GM23338 (cell line): ENCODE results near the gene ANTXR2. TPM values are rescaled to one million over a fixed set of nuclear protein-coding genes. Genes with fewer than 3 reads are reported as not detected.

ENCODE experiments used
- ATAC-seq: fragments of 200-7000 bp; cut with Tn5 transposase; 3 replicates; pipeline ENCODE4 v1.9.1; 2020
- DNase-seq: peaks from one replicate; pipeline ENCODE4 v3.0.0-alpha.2; 2015; ENCODE audit warnings: low spot score
- H2AFZ ChIP-seq: fragments of 200-600 bp; sonication (generic); 2 replicates; pipeline ENCODE4 v1.8.0; 2016; ENCODE audit warnings: antibody characterized with exemption, mild to moderate bottlenecking, moderate library complexity
- H3F3A ChIP-seq: fragments of 200-600 bp; sonication (generic); replicated peaks from 2 replicates; pipeline ENCODE4 v1.8.0; 2017; ENCODE audit warnings: antibody characterized with exemption, mixed run types, low read depth
- H3K27ac ChIP-seq: fragments of 200-600 bp; sonication (generic); 2 replicates; pipeline ENCODE4 v1.6.1; 2016; ENCODE audit warnings: low read depth
- H3K27me3 ChIP-seq: fragments of 200-600 bp; sonication (generic); 2 replicates; pipeline ENCODE4 v1.8.0; 2016; ENCODE audit warnings: mild to moderate bottlenecking, mixed run types, moderate library complexity; ENCODE audit not compliant: insufficient read depth
- H3K36me3 ChIP-seq: fragments of 200-600 bp; sonication (generic); 2 replicates; pipeline ENCODE4 v1.8.0; 2016; ENCODE audit warnings: mild to moderate bottlenecking; ENCODE audit not compliant: insufficient read depth
- H3K4me1 ChIP-seq: fragments of 200-600 bp; sonication (generic); 2 replicates; pipeline ENCODE4 v1.8.0; 2016; ENCODE audit warnings: mild to moderate bottlenecking, moderate library complexity; ENCODE audit not compliant: insufficient read depth
- H3K4me2 ChIP-seq: fragments of 200-600 bp; sonication (generic); 2 replicates; pipeline ENCODE4 v1.7.1; 2017; ENCODE audit warnings: mixed run types
- H3K4me3 ChIP-seq: fragments of 200-600 bp; sonication (generic); 2 replicates; pipeline ENCODE4 v1.6.1; 2016; ENCODE audit warnings: mixed run types
- H3K79me2 ChIP-seq: fragments of 200-600 bp; sonication (generic); replicated peaks from 2 replicates; pipeline ENCODE4 v1.8.0; 2017; ENCODE audit warnings: mild to moderate bottlenecking; ENCODE audit not compliant: insufficient read depth
- H3K9me2 ChIP-seq: fragments of 200-600 bp; sonication (generic); 2 replicates; pipeline ENCODE4 v1.8.0; 2017; ENCODE audit not compliant: insufficient read depth
- H4K20me1 ChIP-seq: fragments of 200-600 bp; sonication (generic); replicated peaks from 2 replicates; pipeline ENCODE4 v1.8.0; 2017; ENCODE audit warnings: mild to moderate bottlenecking; ENCODE audit not compliant: insufficient read depth
- H3K27ac Mint-ChIP-seq: 2 replicates; pipeline ENCODE4 v1.8.0; 2020; ENCODE audit warnings: inconsistent platforms, mild to moderate bottlenecking, moderate library complexity, mixed read lengths
- H3K27me3 Mint-ChIP-seq: 3 replicates; pipeline ENCODE4 v1.8.0; 2022; ENCODE audit warnings: low read depth, mild to moderate bottlenecking, moderate library complexity, mixed read lengths, inconsistent platforms; ENCODE audit not compliant: insufficient read depth, poor library complexity
- H3K36me3 Mint-ChIP-seq: 3 replicates; pipeline ENCODE4 v1.8.0; 2021; ENCODE audit warnings: low read depth, mild to moderate bottlenecking, inconsistent platforms, moderate library complexity, mixed read lengths
- H3K4me1 Mint-ChIP-seq: 3 replicates; pipeline ENCODE4 v1.8.0; 2020; ENCODE audit warnings: mild to moderate bottlenecking, inconsistent platforms, mixed read lengths
- H3K4me3 Mint-ChIP-seq: 3 replicates; pipeline ENCODE4 v1.8.0; 2021; ENCODE audit warnings: moderate library complexity, mild to moderate bottlenecking, inconsistent platforms, mixed read lengths
- H3K9me3 Mint-ChIP-seq: 3 replicates; pipeline ENCODE4 v1.8.0; 2020; ENCODE audit warnings: moderate library complexity, mild to moderate bottlenecking, inconsistent platforms, mixed read lengths
- CREB1 ChIP-seq: fragments of 250-450 bp; sonication (Bioruptor Pico); IDR thresholded peaks from 2 replicates; pipeline ENCODE4 v1.5.0; 2020; ENCODE audit warnings: low read depth, mild to moderate bottlenecking, moderate library complexity
- EZH2 ChIP-seq: fragments of 200-600 bp; sonication (generic); IDR thresholded peaks from one replicate; pipeline ENCODE4 v1.8.0; 2017; ENCODE audit warnings: antibody characterized with exemption, mild to moderate bottlenecking, low read depth; ENCODE audit not compliant: unreplicated experiment
- EZH2phosphoT487 ChIP-seq: fragments of 200-600 bp; sonication (generic); IDR thresholded peaks from one replicate; pipeline ENCODE4 v1.8.1; 2018; ENCODE audit warnings: antibody characterized with exemption; ENCODE audit not compliant: unreplicated experiment
- JUNB ChIP-seq: IDR thresholded peaks from one replicate; pipeline ENCODE4 v1.6.1; 2016; ENCODE audit warnings: antibody characterized with exemption; ENCODE audit not compliant: unreplicated experiment
- ZNF114 ChIP-seq: fragments of 250-450 bp; sonication (Bioruptor Pico); IDR thresholded peaks from 2 replicates; pipeline ENCODE4 v1.5.0; 2020; ENCODE audit warnings: mild to moderate bottlenecking, moderate library complexity
- polyA plus RNA-seq: library from polyadenylated mRNA; unstranded; fragments of >200 nt; fragmentation: Nextera tagmentation; extraction: Ambion mirVana; gene quantifications from 2 replicates; pipeline ENCODE4 v1.2.1, GENCODE V29; 2016
- total RNA-seq: library from RNA; depleted of rRNA; stranded (reverse); fragments of >200 nt; shearing (Covaris generic); gene quantifications from 2 replicates; pipeline ENCODE4 v1.2.3, GENCODE V29; 2014
- TF ChIP-seq, protein P1 (sequence below), 2 experiments: fragments of 200-600 bp in 1 of 2; sonication (generic) in 1 of 2; conservative IDR thresholded peaks; 2 replicates each; pipeline versions ENCODE4 v1.5.1 to v1.6.1; 2016 to 2017; ENCODE audit warnings: antibody characterized with exemption in 2 of 2, low read depth in 2 of 2, mild to moderate bottlenecking in 2 of 2, moderate library complexity in 1 of 2
- TF ChIP-seq, protein P2 (sequence below): IDR thresholded peaks from one replicate; pipeline ENCODE4 v1.6.1; 2018; ENCODE audit warnings: antibody characterized with exemption; ENCODE audit not compliant: unreplicated experiment
- TF ChIP-seq, protein P3 (sequence below): IDR thresholded peaks from 2 replicates; pipeline ENCODE4 v1.6.1; 2016; ENCODE audit warnings: antibody characterized with exemption
- TF ChIP-seq, protein P4 (sequence below): fragments of 250-450 bp; sonication (Bioruptor Pico); IDR thresholded peaks from 2 replicates; pipeline ENCODE4 v1.5.0; 2020; ENCODE audit warnings: mild to moderate bottlenecking, moderate library complexity

Gene ANTXR2
- total and polyA plus RNA-seq, 2 experiments from 2014 or later: 2.0 to 5.3 TPM

- TF ChIP-seq, protein P1, sequence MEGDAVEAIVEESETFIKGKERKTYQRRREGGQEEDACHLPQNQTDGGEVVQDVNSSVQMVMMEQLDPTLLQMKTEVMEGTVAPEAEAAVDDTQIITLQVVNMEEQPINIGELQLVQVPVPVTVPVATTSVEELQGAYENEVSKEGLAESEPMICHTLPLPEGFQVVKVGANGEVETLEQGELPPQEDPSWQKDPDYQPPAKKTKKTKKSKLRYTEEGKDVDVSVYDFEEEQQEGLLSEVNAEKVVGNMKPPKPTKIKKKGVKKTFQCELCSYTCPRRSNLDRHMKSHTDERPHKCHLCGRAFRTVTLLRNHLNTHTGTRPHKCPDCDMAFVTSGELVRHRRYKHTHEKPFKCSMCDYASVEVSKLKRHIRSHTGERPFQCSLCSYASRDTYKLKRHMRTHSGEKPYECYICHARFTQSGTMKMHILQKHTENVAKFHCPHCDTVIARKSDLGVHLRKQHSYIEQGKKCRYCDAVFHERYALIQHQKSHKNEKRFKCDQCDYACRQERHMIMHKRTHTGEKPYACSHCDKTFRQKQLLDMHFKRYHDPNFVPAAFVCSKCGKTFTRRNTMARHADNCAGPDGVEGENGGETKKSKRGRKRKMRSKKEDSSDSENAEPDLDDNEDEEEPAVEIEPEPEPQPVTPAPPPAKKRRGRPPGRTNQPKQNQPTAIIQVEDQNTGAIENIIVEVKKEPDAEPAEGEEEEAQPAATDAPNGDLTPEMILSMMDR (conservative IDR thresholded peaks at IDR 0.05; ENCODE audit: low read depth in 2 of 2): no peak
- TF ChIP-seq, protein P2, sequence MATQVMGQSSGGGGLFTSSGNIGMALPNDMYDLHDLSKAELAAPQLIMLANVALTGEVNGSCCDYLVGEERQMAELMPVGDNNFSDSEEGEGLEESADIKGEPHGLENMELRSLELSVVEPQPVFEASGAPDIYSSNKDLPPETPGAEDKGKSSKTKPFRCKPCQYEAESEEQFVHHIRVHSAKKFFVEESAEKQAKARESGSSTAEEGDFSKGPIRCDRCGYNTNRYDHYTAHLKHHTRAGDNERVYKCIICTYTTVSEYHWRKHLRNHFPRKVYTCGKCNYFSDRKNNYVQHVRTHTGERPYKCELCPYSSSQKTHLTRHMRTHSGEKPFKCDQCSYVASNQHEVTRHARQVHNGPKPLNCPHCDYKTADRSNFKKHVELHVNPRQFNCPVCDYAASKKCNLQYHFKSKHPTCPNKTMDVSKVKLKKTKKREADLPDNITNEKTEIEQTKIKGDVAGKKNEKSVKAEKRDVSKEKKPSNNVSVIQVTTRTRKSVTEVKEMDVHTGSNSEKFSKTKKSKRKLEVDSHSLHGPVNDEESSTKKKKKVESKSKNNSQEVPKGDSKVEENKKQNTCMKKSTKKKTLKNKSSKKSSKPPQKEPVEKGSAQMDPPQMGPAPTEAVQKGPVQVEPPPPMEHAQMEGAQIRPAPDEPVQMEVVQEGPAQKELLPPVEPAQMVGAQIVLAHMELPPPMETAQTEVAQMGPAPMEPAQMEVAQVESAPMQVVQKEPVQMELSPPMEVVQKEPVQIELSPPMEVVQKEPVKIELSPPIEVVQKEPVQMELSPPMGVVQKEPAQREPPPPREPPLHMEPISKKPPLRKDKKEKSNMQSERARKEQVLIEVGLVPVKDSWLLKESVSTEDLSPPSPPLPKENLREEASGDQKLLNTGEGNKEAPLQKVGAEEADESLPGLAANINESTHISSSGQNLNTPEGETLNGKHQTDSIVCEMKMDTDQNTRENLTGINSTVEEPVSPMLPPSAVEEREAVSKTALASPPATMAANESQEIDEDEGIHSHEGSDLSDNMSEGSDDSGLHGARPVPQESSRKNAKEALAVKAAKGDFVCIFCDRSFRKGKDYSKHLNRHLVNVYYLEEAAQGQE: no peak
- no peak for TF ChIP-seq ZNF114 (CRISPR knock-in tag)
- TF ChIP-seq EZH2phosphoT487: no peak
- TF ChIP-seq EZH2: no peak
- TF ChIP-seq CREB1 (CRISPR knock-in tag): no peak
- TF ChIP-seq, protein P3, sequence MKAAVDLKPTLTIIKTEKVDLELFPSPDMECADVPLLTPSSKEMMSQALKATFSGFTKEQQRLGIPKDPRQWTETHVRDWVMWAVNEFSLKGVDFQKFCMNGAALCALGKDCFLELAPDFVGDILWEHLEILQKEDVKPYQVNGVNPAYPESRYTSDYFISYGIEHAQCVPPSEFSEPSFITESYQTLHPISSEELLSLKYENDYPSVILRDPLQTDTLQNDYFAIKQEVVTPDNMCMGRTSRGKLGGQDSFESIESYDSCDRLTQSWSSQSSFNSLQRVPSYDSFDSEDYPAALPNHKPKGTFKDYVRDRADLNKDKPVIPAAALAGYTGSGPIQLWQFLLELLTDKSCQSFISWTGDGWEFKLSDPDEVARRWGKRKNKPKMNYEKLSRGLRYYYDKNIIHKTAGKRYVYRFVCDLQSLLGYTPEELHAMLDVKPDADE: no peak
- ATAC-seq: no peak
Observed at GRCh38 chr4:80103629-80104028, 30.6 kb upstream of the ANTXR2 start.

DNA sequence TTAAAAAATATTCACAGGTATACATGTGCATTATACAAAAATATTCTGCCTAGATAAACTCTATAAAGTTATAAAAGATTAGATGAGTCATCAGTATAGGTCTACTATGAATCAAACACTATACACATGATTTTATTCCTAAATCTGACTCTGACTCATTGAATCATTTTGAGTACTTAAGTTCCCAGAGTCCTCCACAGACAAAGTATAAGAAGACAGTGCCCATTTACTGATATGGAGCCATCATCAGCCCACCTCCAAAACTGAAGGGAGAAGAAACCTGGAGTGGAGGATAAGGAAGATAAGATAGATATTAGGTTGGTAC lies 28.7 kb upstream of the ANTXR2 start:
- Histone ChIP-seq H3K27me3 (no peaks in the 10 kb centered on the region), H3F3A (no peaks in the 10 kb centered on the region), H3K27ac (no peak overlapping the region), H3K36me3 (no peaks in the 10 kb centered on the region), H2AFZ (no peak overlapping the region; the same call in 1 of the 2 replicates), H3K4me1 (no peaks in the 10 kb centered on the region), H3K4me2 (no peak overlapping the region), H4K20me1 (no peaks in the 10 kb centered on the region), H3K9me2 (no peaks in the 10 kb centered on the region), H3K4me3 (no peak overlapping the region), H3K79me2 (no peaks in the 10 kb centered on the region)
- no peaks in the 10 kb centered on the region for H3K4me1 Mint-ChIP-seq
- DNase-seq: no peak
- no peak overlapping the region for H3K27ac Mint-ChIP-seq
- peaks cover 5% of the 10 kb centered on the region; the same call in 2 of the 3 replicates for H3K36me3 Mint-ChIP-seq
- no peak for ATAC-seq
- H3K9me3 Mint-ChIP-seq: peaks cover 6% of the 10 kb centered on the region
- no peak overlapping the region for H3K4me3 Mint-ChIP-seq
- H3K27me3 Mint-ChIP-seq: peaks cover 1% of the 10 kb centered on the region
- TF ChIP-seq JUNB: no peak
- TF ChIP-seq, protein P4, sequence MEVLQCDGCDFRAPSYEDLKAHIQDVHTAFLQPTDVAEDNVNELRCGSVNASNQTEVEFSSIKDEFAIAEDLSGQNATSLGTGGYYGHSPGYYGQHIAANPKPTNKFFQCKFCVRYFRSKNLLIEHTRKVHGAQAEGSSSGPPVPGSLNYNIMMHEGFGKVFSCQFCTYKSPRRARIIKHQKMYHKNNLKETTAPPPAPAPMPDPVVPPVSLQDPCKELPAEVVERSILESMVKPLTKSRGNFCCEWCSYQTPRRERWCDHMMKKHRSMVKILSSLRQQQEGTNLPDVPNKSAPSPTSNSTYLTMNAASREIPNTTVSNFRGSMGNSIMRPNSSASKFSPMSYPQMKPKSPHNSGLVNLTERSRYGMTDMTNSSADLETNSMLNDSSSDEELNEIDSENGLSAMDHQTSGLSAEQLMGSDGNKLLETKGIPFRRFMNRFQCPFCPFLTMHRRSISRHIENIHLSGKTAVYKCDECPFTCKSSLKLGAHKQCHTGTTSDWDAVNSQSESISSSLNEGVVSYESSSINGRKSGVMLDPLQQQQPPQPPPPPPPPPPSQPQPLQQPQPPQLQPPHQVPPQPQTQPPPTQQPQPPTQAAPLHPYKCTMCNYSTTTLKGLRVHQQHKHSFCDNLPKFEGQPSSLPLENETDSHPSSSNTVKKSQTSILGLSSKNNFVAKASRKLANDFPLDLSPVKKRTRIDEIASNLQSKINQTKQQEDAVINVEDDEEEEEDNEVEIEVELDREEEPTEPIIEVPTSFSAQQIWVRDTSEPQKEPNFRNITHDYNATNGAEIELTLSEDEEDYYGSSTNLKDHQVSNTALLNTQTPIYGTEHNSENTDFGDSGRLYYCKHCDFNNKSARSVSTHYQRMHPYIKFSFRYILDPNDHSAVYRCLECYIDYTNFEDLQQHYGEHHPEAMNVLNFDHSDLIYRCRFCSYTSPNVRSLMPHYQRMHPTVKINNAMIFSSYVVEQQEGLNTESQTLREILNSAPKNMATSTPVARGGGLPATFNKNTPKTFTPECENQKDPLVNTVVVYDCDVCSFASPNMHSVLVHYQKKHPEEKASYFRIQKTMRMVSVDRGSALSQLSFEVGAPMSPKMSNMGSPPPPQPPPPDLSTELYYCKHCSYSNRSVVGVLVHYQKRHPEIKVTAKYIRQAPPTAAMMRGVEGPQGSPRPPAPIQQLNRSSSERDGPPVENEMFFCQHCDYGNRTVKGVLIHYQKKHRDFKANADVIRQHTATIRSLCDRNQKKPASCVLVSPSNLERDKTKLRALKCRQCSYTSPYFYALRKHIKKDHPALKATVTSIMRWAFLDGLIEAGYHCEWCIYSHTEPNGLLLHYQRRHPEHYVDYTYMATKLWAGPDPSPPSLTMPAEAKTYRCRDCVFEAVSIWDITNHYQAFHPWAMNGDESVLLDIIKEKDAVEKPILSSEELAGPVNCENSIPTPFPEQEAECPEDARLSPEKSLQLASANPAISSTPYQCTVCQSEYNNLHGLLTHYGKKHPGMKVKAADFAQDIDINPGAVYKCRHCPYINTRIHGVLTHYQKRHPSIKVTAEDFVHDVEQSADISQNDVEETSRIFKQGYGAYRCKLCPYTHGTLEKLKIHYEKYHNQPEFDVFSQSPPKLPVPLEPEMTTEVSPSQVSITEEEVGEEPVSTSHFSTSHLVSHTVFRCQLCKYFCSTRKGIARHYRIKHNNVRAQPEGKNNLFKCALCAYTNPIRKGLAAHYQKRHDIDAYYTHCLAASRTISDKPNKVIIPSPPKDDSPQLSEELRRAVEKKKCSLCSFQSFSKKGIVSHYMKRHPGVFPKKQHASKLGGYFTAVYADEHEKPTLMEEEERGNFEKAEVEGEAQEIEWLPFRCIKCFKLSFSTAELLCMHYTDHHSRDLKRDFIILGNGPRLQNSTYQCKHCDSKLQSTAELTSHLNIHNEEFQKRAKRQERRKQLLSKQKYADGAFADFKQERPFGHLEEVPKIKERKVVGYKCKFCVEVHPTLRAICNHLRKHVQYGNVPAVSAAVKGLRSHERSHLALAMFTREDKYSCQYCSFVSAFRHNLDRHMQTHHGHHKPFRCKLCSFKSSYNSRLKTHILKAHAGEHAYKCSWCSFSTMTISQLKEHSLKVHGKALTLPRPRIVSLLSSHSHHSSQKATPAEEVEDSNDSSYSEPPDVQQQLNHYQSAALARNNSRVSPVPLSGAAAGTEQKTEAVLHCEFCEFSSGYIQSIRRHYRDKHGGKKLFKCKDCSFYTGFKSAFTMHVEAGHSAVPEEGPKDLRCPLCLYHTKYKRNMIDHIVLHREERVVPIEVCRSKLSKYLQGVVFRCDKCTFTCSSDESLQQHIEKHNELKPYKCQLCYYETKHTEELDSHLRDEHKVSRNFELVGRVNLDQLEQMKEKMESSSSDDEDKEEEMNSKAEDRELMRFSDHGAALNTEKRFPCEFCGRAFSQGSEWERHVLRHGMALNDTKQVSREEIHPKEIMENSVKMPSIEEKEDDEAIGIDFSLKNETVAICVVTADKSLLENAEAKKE (CRISPR knock-in tag): no peak

More at GRCh38 chr4:80103629-80104028, 30.6 kb upstream of the ANTXR2 start:
- Histone ChIP-seq H3K4me2 (no peak overlapping the region), H3F3A (no peaks in the 10 kb centered on the region), H3K4me1 (no peaks in the 10 kb centered on the region), H3K27me3 (no peaks in the 10 kb centered on the region), H3K79me2 (no peaks in the 10 kb centered on the region), H3K9me2 (no peaks in the 10 kb centered on the region), H3K27ac (no peak overlapping the region), H4K20me1 (no peaks in the 10 kb centered on the region), H2AFZ (no peak overlapping the region), H3K4me3 (no peak overlapping the region), H3K36me3 (no peaks in the 10 kb centered on the region)
- Mint-ChIP-seq H3K4me3 (no peak overlapping the region), H3K27me3 (no peaks in the 10 kb centered on the region), H3K9me3 (peaks cover 14% of the 10 kb centered on the region), H3K4me1 (no peaks in the 10 kb centered on the region), H3K36me3 (peaks cover 10% of the 10 kb centered on the region; the same call in 2 of the 3 replicates), H3K27ac (no peak overlapping the region)
- DNase-seq: no peak
